ENCODE results near the gene DDR1.
"Not testable (repeated sequence)": the region's sequence is repeated elsewhere in the genome, so short reads cannot be mapped to it uniquely, and the experiment has no call there.

The DDR1 gene

DNA sequence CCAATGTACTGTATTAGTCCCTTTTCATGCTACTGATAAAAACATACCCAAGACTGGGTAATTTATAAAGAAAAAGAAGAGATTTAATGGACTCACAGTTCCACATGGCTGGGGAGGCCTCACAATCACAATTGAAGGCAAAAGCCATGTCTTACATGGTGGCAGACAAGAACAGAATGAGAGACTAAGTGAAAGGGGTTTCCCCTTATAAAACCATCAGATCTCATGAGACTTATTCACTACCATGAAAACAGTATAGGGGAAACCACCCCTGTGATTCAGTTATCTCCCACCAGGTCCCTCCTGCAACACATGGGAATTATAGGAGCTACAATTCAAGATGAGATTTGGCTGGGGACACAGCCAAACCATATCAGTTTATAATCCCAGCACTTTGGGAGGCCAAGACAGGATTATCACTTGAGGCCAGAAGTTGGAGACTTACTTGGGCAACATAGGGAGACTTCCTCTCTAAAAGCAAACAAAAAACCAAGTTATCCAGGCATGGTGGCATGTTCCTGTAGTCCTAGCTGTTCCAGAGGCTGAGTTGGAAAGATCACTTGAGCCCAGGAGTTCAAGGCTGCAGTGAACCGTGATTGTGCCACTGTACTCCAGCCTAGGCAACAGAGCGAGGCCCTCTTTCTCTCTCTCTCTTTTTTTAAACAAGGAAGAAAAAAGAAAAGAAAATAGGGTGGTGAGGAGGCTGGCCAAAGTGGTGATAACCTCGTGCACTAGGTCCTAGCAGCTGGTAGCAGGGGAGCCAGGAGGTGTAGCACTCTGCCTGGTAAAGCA, 22.9 kb upstream of the DDR1 start:
- TF ChIP-seq EZH2phosphoT487 (IDR thresholded peaks at IDR 0.05; ENCODE audit: low read depth) = no peak
- TF ChIP-seq, protein P1, sequence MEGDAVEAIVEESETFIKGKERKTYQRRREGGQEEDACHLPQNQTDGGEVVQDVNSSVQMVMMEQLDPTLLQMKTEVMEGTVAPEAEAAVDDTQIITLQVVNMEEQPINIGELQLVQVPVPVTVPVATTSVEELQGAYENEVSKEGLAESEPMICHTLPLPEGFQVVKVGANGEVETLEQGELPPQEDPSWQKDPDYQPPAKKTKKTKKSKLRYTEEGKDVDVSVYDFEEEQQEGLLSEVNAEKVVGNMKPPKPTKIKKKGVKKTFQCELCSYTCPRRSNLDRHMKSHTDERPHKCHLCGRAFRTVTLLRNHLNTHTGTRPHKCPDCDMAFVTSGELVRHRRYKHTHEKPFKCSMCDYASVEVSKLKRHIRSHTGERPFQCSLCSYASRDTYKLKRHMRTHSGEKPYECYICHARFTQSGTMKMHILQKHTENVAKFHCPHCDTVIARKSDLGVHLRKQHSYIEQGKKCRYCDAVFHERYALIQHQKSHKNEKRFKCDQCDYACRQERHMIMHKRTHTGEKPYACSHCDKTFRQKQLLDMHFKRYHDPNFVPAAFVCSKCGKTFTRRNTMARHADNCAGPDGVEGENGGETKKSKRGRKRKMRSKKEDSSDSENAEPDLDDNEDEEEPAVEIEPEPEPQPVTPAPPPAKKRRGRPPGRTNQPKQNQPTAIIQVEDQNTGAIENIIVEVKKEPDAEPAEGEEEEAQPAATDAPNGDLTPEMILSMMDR (IDR thresholded peaks at IDR 0.05; ENCODE audit: low read depth, low read length) = no peak
- Histone ChIP-seq H3K4me2 (ENCODE audit: low read length) (no peak overlapping the region), H3K4me3 (ENCODE audit: low read length) (no peak overlapping the region), H3K9me3 (ENCODE audit: insufficient read depth, low read length) (no peaks in the 10 kb centered on the region), H3K4me1 (ENCODE audit: low read length) (no peaks in the 10 kb centered on the region), H3K27ac (ENCODE audit: low read length) (no peak overlapping the region), H3K36me3 (replicated peaks; ENCODE audit: low read depth, low read length) (no peaks in the 10 kb centered on the region), H3K9ac (ENCODE audit: low read length) (no peak overlapping the region), H4K20me1 (ENCODE audit: insufficient read depth, low read length) (no peaks in the 10 kb centered on the region), H2AFZ (ENCODE audit: low read depth, low read length) (no peak overlapping the region), H3K27me3 (ENCODE audit: low read depth, low read length) (peaks cover 12% of the 10 kb centered on the region), H3K79me2 (ENCODE audit: low read length) (no peaks in the 10 kb centered on the region)

DNA sequence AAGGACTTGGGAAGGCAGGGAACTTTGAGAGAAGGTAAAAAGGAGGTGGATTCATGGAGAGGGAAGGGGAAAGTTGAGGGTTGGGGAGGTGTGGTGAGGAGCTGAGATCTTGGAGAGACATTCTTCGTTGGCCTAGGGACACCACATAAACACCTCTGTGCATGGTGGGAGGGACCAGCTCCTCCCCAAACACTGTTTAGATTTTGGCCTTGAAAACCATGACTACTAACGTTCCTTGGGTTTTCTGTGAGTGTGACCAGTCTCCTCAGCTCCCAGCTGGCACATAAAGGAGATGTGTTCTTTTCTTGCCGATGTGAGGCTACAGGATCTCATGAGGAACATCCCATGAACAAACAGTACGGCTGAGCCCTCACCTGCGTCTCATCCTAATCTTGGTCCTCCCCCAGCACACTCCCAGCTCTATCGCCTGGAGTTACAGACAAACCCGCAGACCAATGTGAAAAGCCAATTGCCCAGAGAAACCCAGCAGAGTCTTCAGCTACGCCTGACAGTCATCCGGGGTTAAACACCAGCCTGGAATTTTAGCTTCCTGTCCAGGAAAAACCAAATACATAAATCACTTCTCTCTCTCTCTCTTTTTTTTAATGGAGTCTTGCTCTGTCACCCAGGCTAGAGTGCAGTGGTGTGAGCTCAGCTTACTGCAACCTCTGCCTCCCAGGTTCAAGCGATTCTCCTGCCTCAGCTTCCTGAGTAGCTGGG, 22.0 kb upstream of the DDR1 start:
- Histone ChIP-seq H3K9ac (ENCODE audit: low read length) (no peak overlapping the region), H3K27ac (ENCODE audit: low read length) (no peak overlapping the region), H2AFZ (ENCODE audit: low read depth, low read length) (no peak overlapping the region), H3K4me1 (ENCODE audit: low read length) (no peaks in the 10 kb centered on the region), H3K27me3 (ENCODE audit: low read depth, low read length) (peaks cover 6% of the 10 kb centered on the region), H4K20me1 (ENCODE audit: insufficient read depth, low read length) (no peaks in the 10 kb centered on the region), H3K36me3 (replicated peaks; ENCODE audit: low read depth, low read length) (no peaks in the 10 kb centered on the region), H3K4me3 (ENCODE audit: low read length) (no peak overlapping the region), H3K9me3 (ENCODE audit: insufficient read depth, low read length) (no peaks in the 10 kb centered on the region), H3K4me2 (ENCODE audit: low read length) (no peak overlapping the region), H3K79me2 (ENCODE audit: low read length) (no peaks in the 10 kb centered on the region)
- TF ChIP-seq EZH2phosphoT487 (IDR thresholded peaks at IDR 0.05; ENCODE audit: low read depth) = no peak
- TF ChIP-seq, protein P1 (IDR thresholded peaks at IDR 0.05; ENCODE audit: low read depth, low read length) = no peak

DNA sequence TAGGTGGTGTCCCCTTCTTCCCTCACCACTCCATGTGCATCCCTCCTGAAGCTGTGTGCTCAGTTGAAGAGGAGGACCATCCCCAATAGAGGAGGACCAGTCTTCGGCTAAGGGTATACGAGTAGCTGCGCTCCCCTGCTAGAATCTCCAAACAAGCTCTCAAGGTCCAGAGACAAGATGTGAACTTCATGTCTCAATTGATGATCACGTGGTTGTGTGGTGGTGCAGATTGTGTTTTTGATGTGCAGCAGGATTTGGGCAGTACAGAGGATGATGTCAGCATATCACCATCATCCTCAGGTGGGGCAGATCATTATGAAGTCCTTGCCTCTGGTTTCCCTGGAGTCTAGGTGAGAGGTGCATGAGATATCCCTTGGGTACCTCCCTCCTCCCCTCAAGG, 20.0 kb upstream of the DDR1 start:
- no peaks in the 10 kb centered on the region for H3K9me3 ChIP-seq (ENCODE audit: insufficient read depth, low read length)
- peaks cover 6% of the 10 kb centered on the region for H3K27me3 ChIP-seq (ENCODE audit: low read depth, low read length)
- no peak overlapping the region for H2AFZ ChIP-seq (ENCODE audit: low read depth, low read length)
- TF ChIP-seq, protein P1 (IDR thresholded peaks at IDR 0.05; ENCODE audit: low read depth, low read length) = no peak
- TF ChIP-seq EZH2phosphoT487 (IDR thresholded peaks at IDR 0.05; ENCODE audit: low read depth) = no peak
- no peaks in the 10 kb centered on the region for H3K36me3 ChIP-seq (replicated peaks; ENCODE audit: low read depth, low read length)
- H3K27ac ChIP-seq (ENCODE audit: low read length) = no peak overlapping the region
- no peaks in the 10 kb centered on the region for H4K20me1 ChIP-seq (ENCODE audit: insufficient read depth, low read length)
- no peaks in the 10 kb centered on the region for H3K79me2 ChIP-seq (ENCODE audit: low read length)
- no peak overlapping the region for H3K9ac ChIP-seq (ENCODE audit: low read length)
- H3K4me1 ChIP-seq (ENCODE audit: low read length) = no peaks in the 10 kb centered on the region
- no peak overlapping the region for H3K4me2 ChIP-seq (ENCODE audit: low read length)
- no peak overlapping the region for H3K4me3 ChIP-seq (ENCODE audit: low read length)

DNA sequence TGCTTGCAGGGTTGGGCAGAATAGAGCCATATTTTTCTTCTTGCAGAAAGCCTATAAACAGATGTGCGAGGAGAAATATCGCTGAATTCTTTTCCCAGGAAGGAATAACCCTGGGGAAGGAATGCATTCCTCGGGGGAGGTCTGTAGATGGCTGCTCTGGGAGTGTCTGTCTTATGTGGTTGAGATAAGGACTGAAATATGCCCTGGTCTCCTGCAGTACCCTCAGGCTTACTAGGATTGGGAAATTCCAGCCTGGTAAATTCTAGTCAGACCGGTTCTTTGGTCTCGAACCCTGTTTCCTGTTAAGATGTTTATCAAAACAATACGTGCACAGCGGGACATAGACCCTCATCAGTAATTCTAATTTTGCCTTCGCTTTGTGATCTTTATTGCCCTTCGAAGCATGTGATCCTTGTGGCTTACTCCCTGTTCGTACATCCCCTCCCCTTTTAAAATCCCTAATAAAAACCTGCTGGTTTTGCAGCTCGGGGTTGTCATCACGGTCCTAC, 15.0 kb upstream of the DDR1 start:
- not testable (repeated sequence) for H3K36me3 ChIP-seq (replicated peaks; ENCODE audit: low read depth, low read length); H3K27ac ChIP-seq (ENCODE audit: low read length); H3K79me2 ChIP-seq (ENCODE audit: low read length); H2AFZ ChIP-seq (ENCODE audit: low read depth, low read length); H3K9me3 ChIP-seq (ENCODE audit: insufficient read depth, low read length); H3K4me3 ChIP-seq (ENCODE audit: low read length); H3K9ac ChIP-seq (ENCODE audit: low read length); H3K27me3 ChIP-seq (ENCODE audit: low read depth, low read length); H4K20me1 ChIP-seq (ENCODE audit: insufficient read depth, low read length); H3K4me1 ChIP-seq (ENCODE audit: low read length); H3K4me2 ChIP-seq (ENCODE audit: low read length)

All from OCI-LY3 (cell line).